Activated naive CD4-positive, alpha-beta T cell treated with anti-CD3 and anti-CD28 coated beads, Interleukin-2, amount 10 ng/mL, durations not matched to agents 7 days and 5 days (primary cell): Measurements from ENCODE around the gene SH2D3C.
A peak's percentile ranks its signal among the peaks of the same experiment; 100 is the strongest.

Source experiments
- CTCF ChIA-PET: fragments of 350-600 bp; sonication (Branson Sonifier 250); formaldehyde crosslinking; loops from one replicate; lab custom pipeline; 2021; ENCODE audit warnings: antibody characterized with exemption; lab: Charles Lee
- DNase-seq: peaks from one replicate; pipeline ENCODE4 v3.0.0-alpha.2; 2020
- H3K27ac Mint-ChIP-seq: one replicate; pipeline ENCODE4 v1.8.0; 2021; ENCODE audit warnings: mild to moderate bottlenecking, moderate library complexity, mixed read lengths
- H3K27me3 Mint-ChIP-seq: one replicate; pipeline ENCODE4 v1.8.0; 2021; ENCODE audit warnings: mild to moderate bottlenecking, mixed read lengths
- H3K36me3 Mint-ChIP-seq: one replicate; pipeline ENCODE4 v1.8.0; 2021; ENCODE audit warnings: mixed read lengths
- H3K4me1 Mint-ChIP-seq: one replicate; pipeline ENCODE4 v1.8.0; 2021; ENCODE audit warnings: mixed read lengths
- H3K4me3 Mint-ChIP-seq: one replicate; pipeline ENCODE4 v1.8.0; 2021; ENCODE audit warnings: mild to moderate bottlenecking, moderate library complexity, mixed read lengths
- H3K9me3 Mint-ChIP-seq: one replicate; pipeline ENCODE4 v1.8.0; 2021; ENCODE audit warnings: mixed read lengths

SH2D3C gene

GRCh38 chr9:127741831-127742434 lies 36.5 kb downstream of the SH2D3C start:
- H3K27ac Mint-ChIP-seq: no peak overlapping the region
- peaks cover 41% of the 10 kb centered on the region for H3K36me3 Mint-ChIP-seq
- H3K4me3 Mint-ChIP-seq: no peak overlapping the region
- H3K9me3 Mint-ChIP-seq: no peaks in the 10 kb centered on the region
- H3K27me3 Mint-ChIP-seq: no peaks in the 10 kb centered on the region
- H3K4me1 Mint-ChIP-seq: peaks cover 5% of the 10 kb centered on the region
- CTCF ChIA-PET: interaction anchor here (1.4 kb wide), 1 partner anchor 128 kb away, joined by 3 read pairs; no protein-coding TSS in a partner anchor
- no peak for DNase-seq

GRCh38 chr9:127739614-127740330 lies 38.7 kb downstream of the SH2D3C start:
- H3K4me1 Mint-ChIP-seq: peaks cover 16% of the 10 kb centered on the region
- no peak overlapping the region for H3K27ac Mint-ChIP-seq
- no peaks in the 10 kb centered on the region for H3K27me3 Mint-ChIP-seq
- H3K9me3 Mint-ChIP-seq: no peaks in the 10 kb centered on the region
- H3K4me3 Mint-ChIP-seq: no peak overlapping the region
- CTCF ChIA-PET: interaction anchor here (1.8 to 3.0 kb wide), 2 partner anchors 45 to 130 kb away, joined by 5 to 13 read pairs; no protein-coding TSS in a partner anchor
- no peak for DNase-seq
- peaks cover 30% of the 10 kb centered on the region for H3K36me3 Mint-ChIP-seq

- no peaks in the 10 kb centered on the region for H3K27me3 Mint-ChIP-seq
- H3K36me3 Mint-ChIP-seq: peaks cover 29% of the 10 kb centered on the region
- no peak for DNase-seq
- H3K4me3 Mint-ChIP-seq: no peak overlapping the region
- no peak overlapping the region for H3K27ac Mint-ChIP-seq
- no peaks in the 10 kb centered on the region for H3K9me3 Mint-ChIP-seq
- CTCF ChIA-PET: interaction anchor here (0.9 to 3.0 kb wide), 2 partner anchors 46 to 131 kb away, joined by 3 to 13 read pairs; no protein-coding TSS in a partner anchor
- peaks cover 26% of the 10 kb centered on the region for H3K4me1 Mint-ChIP-seq
These were observed 39.8 kb downstream of the SH2D3C start for GRCh38 chr9:127738666-127739065.

- peak overlapping the region; percentile 92 for H3K27ac Mint-ChIP-seq
- no peak for DNase-seq
- peaks cover 28% of the 10 kb centered on the region for H3K4me1 Mint-ChIP-seq
- peak overlapping the region; percentile 79 for H3K4me3 Mint-ChIP-seq
- H3K27me3 Mint-ChIP-seq: no peaks in the 10 kb centered on the region
- peaks cover 11% of the 10 kb centered on the region for H3K36me3 Mint-ChIP-seq
- CTCF ChIA-PET: interaction anchor here (0.7 to 3.2 kb wide), 29 partner anchors 10 to 247 kb away, joined by 3 to 44 read pairs (median 6); partner anchors contain the start of genes CDK9, ENG, SH2D3C and ST6GALNAC4
- no peaks in the 10 kb centered on the region for H3K9me3 Mint-ChIP-seq
These were observed 42.8 kb downstream of the SH2D3C start for GRCh38 chr9:127735530-127736185.

- Mint-ChIP-seq H3K4me3 (peak within 1 kb of the TSS; percentile 79), H3K27me3 (no peaks in the 10 kb centered on the region), H3K4me1 (peaks cover 28% of the 10 kb centered on the region), H3K36me3 (peaks cover 10% of the 10 kb centered on the region), H3K9me3 (no peaks in the 10 kb centered on the region), H3K27ac (peak within 1 kb of the TSS; percentile 92)
- DNase-seq: peak; percentile 99
- CTCF ChIA-PET: interaction anchor here (0.6 to 3.2 kb wide), 57 partner anchors 9 to 246 kb away, joined by 3 to 44 read pairs (median 4); partner anchors contain the start of genes CDK9, ENG, FPGS and PTRH1
These were observed 43.5 kb downstream of the SH2D3C start, which contains the start of gene TOR2A for GRCh38 chr9:127734747-127735529. TOR2A (minus strand) TSS chr9:127735294; CDS start chr9:127735270, 24 bp downstream.

GRCh38 chr9:127734247-127734746 lies 44.2 kb downstream of the SH2D3C start:
- Mint-ChIP-seq H3K4me1 (peaks cover 28% of the 10 kb centered on the region), H3K27me3 (no peaks in the 10 kb centered on the region), H3K4me3 (peak overlapping the region; percentile 79), H3K27ac (peak overlapping the region; percentile 92), H3K36me3 (peaks cover 10% of the 10 kb centered on the region), H3K9me3 (no peaks in the 10 kb centered on the region)
- CTCF ChIA-PET: interaction anchor here (0.6 to 3.2 kb wide), 54 partner anchors 9 to 246 kb away, joined by 3 to 44 read pairs (median 4); partner anchors contain the start of genes CDK9, ENG, FPGS and PTRH1
- DNase-seq: no peak

GRCh38 chr9:127733614-127734013 lies 44.9 kb downstream of the SH2D3C start:
- no peak for DNase-seq
- H3K36me3 Mint-ChIP-seq: peaks cover 9% of the 10 kb centered on the region

GRCh38 chr9:127732444-127732843 lies 46.0 kb downstream of the SH2D3C start:
- Mint-ChIP-seq H3K27ac (no peak overlapping the region), H3K4me3 (no peak overlapping the region), H3K4me1 (peaks cover 28% of the 10 kb centered on the region), H3K36me3 (peaks cover 2% of the 10 kb centered on the region), H3K27me3 (no peaks in the 10 kb centered on the region), H3K9me3 (no peaks in the 10 kb centered on the region)
- no peak for DNase-seq
- CTCF ChIA-PET: interaction anchor here (0.6 to 2.7 kb wide), 4 partner anchors 140 to 228 kb away, joined by 3 to 11 read pairs (median 4); no protein-coding TSS in a partner anchor

More at GRCh38 chr9:127733614-127734013, 44.9 kb downstream of the SH2D3C start:
- CTCF ChIA-PET: interaction anchor here (0.6 to 3.2 kb wide), 9 partner anchors 14 to 226 kb away, joined by 3 to 44 read pairs (median 7); partner anchors contain the start of gene FPGS
- Mint-ChIP-seq H3K4me3 (peak overlapping the region; percentile 79), H3K9me3 (no peaks in the 10 kb centered on the region), H3K27me3 (no peaks in the 10 kb centered on the region), H3K4me1 (peaks cover 28% of the 10 kb centered on the region), H3K27ac (no peak overlapping the region)

GRCh38 chr9:127731938-127732337 lies 46.5 kb downstream of the SH2D3C start:
- no peak overlapping the region for H3K27ac Mint-ChIP-seq

GRCh38 chr9:127730799-127731410 lies 47.6 kb downstream of the SH2D3C start:
- Mint-ChIP-seq H3K4me1 (peaks cover 19% of the 10 kb centered on the region), H3K36me3 (no peaks in the 10 kb centered on the region), H3K4me3 (no peak overlapping the region), H3K27me3 (no peaks in the 10 kb centered on the region), H3K9me3 (no peaks in the 10 kb centered on the region), H3K27ac (no peak overlapping the region)
- CTCF ChIA-PET: interaction anchor here (1.0 to 2.7 kb wide), 4 partner anchors 141 to 227 kb away, joined by 3 to 11 read pairs (median 4); no protein-coding TSS in a partner anchor
- no peak for DNase-seq

More at GRCh38 chr9:127731938-127732337, 46.5 kb downstream of the SH2D3C start:
- no peaks in the 10 kb centered on the region for H3K27me3 Mint-ChIP-seq
- no peak overlapping the region for H3K4me3 Mint-ChIP-seq
- no peaks in the 10 kb centered on the region for H3K9me3 Mint-ChIP-seq
- DNase-seq: no peak
- H3K4me1 Mint-ChIP-seq: peaks cover 25% of the 10 kb centered on the region
- CTCF ChIA-PET: interaction anchor here (0.6 to 2.7 kb wide), 4 partner anchors 139 to 228 kb away, joined by 3 to 11 read pairs (median 4); no protein-coding TSS in a partner anchor
- H3K36me3 Mint-ChIP-seq: peaks cover 2% of the 10 kb centered on the region

- Mint-ChIP-seq H3K9me3 (no peaks in the 10 kb centered on the region), H3K36me3 (no peaks in the 10 kb centered on the region), H3K4me1 (peaks cover 13% of the 10 kb centered on the region), H3K27ac (peak overlapping the region; percentile 45), H3K27me3 (no peaks in the 10 kb centered on the region), H3K4me3 (no peak overlapping the region)
- CTCF ChIA-PET: interaction anchor here (1.2 to 2.7 kb wide), 3 partner anchors 140 to 142 kb away, joined by 3 to 11 read pairs (median 4); no protein-coding TSS in a partner anchor
- DNase-seq: no peak
These were observed 48.2 kb downstream of the SH2D3C start for GRCh38 chr9:127730262-127730661.

- H3K27me3 Mint-ChIP-seq: no peaks in the 10 kb centered on the region
- no peaks in the 10 kb centered on the region for H3K36me3 Mint-ChIP-seq
- peaks cover 12% of the 10 kb centered on the region for H3K4me1 Mint-ChIP-seq
- CTCF ChIA-PET: interaction anchor here (1.3 kb wide), 1 partner anchor 139 kb away, joined by 4 read pairs; no protein-coding TSS in a partner anchor
- no peaks in the 10 kb centered on the region for H3K9me3 Mint-ChIP-seq
- no peak overlapping the region for H3K27ac Mint-ChIP-seq
- H3K4me3 Mint-ChIP-seq: no peak overlapping the region
- no peak for DNase-seq
These were observed 48.8 kb downstream of the SH2D3C start for GRCh38 chr9:127729522-127730256.
